ENCODE measurements around the gene HPSE2.

The HPSE2 gene

GRCh38 chr10:98899018-98899417 lies 336.6 kb downstream of the HPSE2 start:
- Mint-ChIP-seq H3K27ac (no peak overlapping the region), H3K9me3 (no peaks in the 10 kb centered on the region), H3K36me3 (ENCODE audit: low read depth) (no peaks in the 10 kb centered on the region), H3K4me1 (ENCODE audit: low read depth) (no peaks in the 10 kb centered on the region), H3K27me3 (ENCODE audit: low read depth) (no peaks in the 10 kb centered on the region), H3K4me3 (no peak overlapping the region)

- Mint-ChIP-seq H3K36me3 (ENCODE audit: low read depth) (no peaks in the 10 kb centered on the region), H3K4me3 (no peak overlapping the region), H3K27me3 (ENCODE audit: low read depth) (no peaks in the 10 kb centered on the region)
Measured at GRCh38 chr10:98892523-98892922, 343.1 kb downstream of the HPSE2 start.

GRCh38 chr10:98886686-98887085 lies 349.0 kb downstream of the HPSE2 start:
- no peaks in the 10 kb centered on the region for H3K27me3 Mint-ChIP-seq (ENCODE audit: low read depth)
- H3K4me1 Mint-ChIP-seq (ENCODE audit: low read depth) = no peaks in the 10 kb centered on the region
- no peak overlapping the region for H3K27ac Mint-ChIP-seq
- H3K9me3 Mint-ChIP-seq = no peaks in the 10 kb centered on the region
- no peak overlapping the region for H3K4me3 Mint-ChIP-seq
- no peaks in the 10 kb centered on the region for H3K36me3 Mint-ChIP-seq (ENCODE audit: low read depth)

More at GRCh38 chr10:98892523-98892922, 343.1 kb downstream of the HPSE2 start:
- Mint-ChIP-seq H3K4me1 (ENCODE audit: low read depth) (no peaks in the 10 kb centered on the region), H3K27ac (no peak overlapping the region), H3K9me3 (no peaks in the 10 kb centered on the region)

- H3K27me3 Mint-ChIP-seq (ENCODE audit: low read depth) = no peaks in the 10 kb centered on the region
- no peaks in the 10 kb centered on the region for H3K9me3 Mint-ChIP-seq
- H3K36me3 Mint-ChIP-seq (ENCODE audit: low read depth) = no peaks in the 10 kb centered on the region
- no peak overlapping the region for H3K27ac Mint-ChIP-seq
- no peaks in the 10 kb centered on the region for H3K4me1 Mint-ChIP-seq (ENCODE audit: low read depth)
- H3K4me3 Mint-ChIP-seq = no peak overlapping the region
Measured at GRCh38 chr10:98885378-98885777, 350.3 kb downstream of the HPSE2 start.

- H3K4me1 Mint-ChIP-seq (ENCODE audit: low read depth) = no peaks in the 10 kb centered on the region
- no peaks in the 10 kb centered on the region for H3K36me3 Mint-ChIP-seq (ENCODE audit: low read depth)
- no peaks in the 10 kb centered on the region for H3K9me3 Mint-ChIP-seq
- H3K27me3 Mint-ChIP-seq (ENCODE audit: low read depth) = no peaks in the 10 kb centered on the region
- no peak overlapping the region for H3K27ac Mint-ChIP-seq
- no peak overlapping the region for H3K4me3 Mint-ChIP-seq
Measured at GRCh38 chr10:98881789-98882188, 353.9 kb downstream of the HPSE2 start.

GRCh38 chr10:98880971-98881370 lies 354.7 kb downstream of the HPSE2 start:
- Mint-ChIP-seq H3K27me3 (ENCODE audit: low read depth) (no peaks in the 10 kb centered on the region), H3K4me3 (no peak overlapping the region), H3K9me3 (no peaks in the 10 kb centered on the region), H3K4me1 (ENCODE audit: low read depth) (no peaks in the 10 kb centered on the region), H3K36me3 (ENCODE audit: low read depth) (no peaks in the 10 kb centered on the region), H3K27ac (no peak overlapping the region)

GRCh38 chr10:98878921-98879320 lies 356.7 kb downstream of the HPSE2 start:
- Mint-ChIP-seq H3K4me1 (ENCODE audit: low read depth) (no peaks in the 10 kb centered on the region), H3K27ac (no peak overlapping the region), H3K9me3 (no peaks in the 10 kb centered on the region), H3K4me3 (no peak overlapping the region), H3K27me3 (ENCODE audit: low read depth) (no peaks in the 10 kb centered on the region), H3K36me3 (ENCODE audit: low read depth) (no peaks in the 10 kb centered on the region)

- Mint-ChIP-seq H3K4me1 (ENCODE audit: low read depth) (no peaks in the 10 kb centered on the region), H3K36me3 (ENCODE audit: low read depth) (no peaks in the 10 kb centered on the region), H3K27me3 (ENCODE audit: low read depth) (no peaks in the 10 kb centered on the region), H3K9me3 (no peaks in the 10 kb centered on the region), H3K27ac (no peak overlapping the region), H3K4me3 (no peak overlapping the region)
Measured at GRCh38 chr10:98878418-98878817, 357.2 kb downstream of the HPSE2 start.

GRCh38 chr10:98861962-98862361 lies 373.7 kb downstream of the HPSE2 start:
- H3K4me3 Mint-ChIP-seq = no peak overlapping the region
- H3K27ac Mint-ChIP-seq = no peak overlapping the region
- H3K9me3 Mint-ChIP-seq = no peaks in the 10 kb centered on the region
- H3K27me3 Mint-ChIP-seq (ENCODE audit: low read depth) = no peaks in the 10 kb centered on the region
- H3K4me1 Mint-ChIP-seq (ENCODE audit: low read depth) = no peaks in the 10 kb centered on the region
- no peaks in the 10 kb centered on the region for H3K36me3 Mint-ChIP-seq (ENCODE audit: low read depth)

GRCh38 chr10:98858525-98858924 lies 377.1 kb downstream of the HPSE2 start:
- Mint-ChIP-seq H3K9me3 (no peaks in the 10 kb centered on the region), H3K36me3 (ENCODE audit: low read depth) (no peaks in the 10 kb centered on the region), H3K4me1 (ENCODE audit: low read depth) (no peaks in the 10 kb centered on the region), H3K4me3 (no peak overlapping the region), H3K27me3 (ENCODE audit: low read depth) (no peaks in the 10 kb centered on the region), H3K27ac (no peak overlapping the region)

GRCh38 chr10:98855403-98856189 lies 380.1 kb downstream of the HPSE2 start:
- H3K27ac Mint-ChIP-seq = no peak overlapping the region
- H3K27me3 Mint-ChIP-seq (ENCODE audit: low read depth) = no peaks in the 10 kb centered on the region
- H3K36me3 Mint-ChIP-seq (ENCODE audit: low read depth) = no peaks in the 10 kb centered on the region
- H3K9me3 Mint-ChIP-seq = no peaks in the 10 kb centered on the region
- no peaks in the 10 kb centered on the region for H3K4me1 Mint-ChIP-seq (ENCODE audit: low read depth)
- no peak overlapping the region for H3K4me3 Mint-ChIP-seq

GRCh38 chr10:98852686-98853085 lies 383.0 kb downstream of the HPSE2 start:
- Mint-ChIP-seq H3K4me3 (no peak overlapping the region), H3K4me1 (ENCODE audit: low read depth) (no peaks in the 10 kb centered on the region), H3K36me3 (ENCODE audit: low read depth) (no peaks in the 10 kb centered on the region), H3K27me3 (ENCODE audit: low read depth) (no peaks in the 10 kb centered on the region), H3K9me3 (no peaks in the 10 kb centered on the region), H3K27ac (no peak overlapping the region)

- Mint-ChIP-seq H3K36me3 (ENCODE audit: low read depth) (no peaks in the 10 kb centered on the region), H3K27me3 (ENCODE audit: low read depth) (no peaks in the 10 kb centered on the region), H3K4me1 (ENCODE audit: low read depth) (no peaks in the 10 kb centered on the region), H3K4me3 (no peak overlapping the region), H3K27ac (no peak overlapping the region), H3K9me3 (no peaks in the 10 kb centered on the region)
Measured at GRCh38 chr10:98848361-98848760, 387.3 kb downstream of the HPSE2 start.

GRCh38 chr10:98846787-98847186 lies 388.9 kb downstream of the HPSE2 start:
- Mint-ChIP-seq H3K9me3 (no peaks in the 10 kb centered on the region), H3K27me3 (ENCODE audit: low read depth) (no peaks in the 10 kb centered on the region), H3K4me3 (no peak overlapping the region), H3K4me1 (ENCODE audit: low read depth) (no peaks in the 10 kb centered on the region), H3K36me3 (ENCODE audit: low read depth) (no peaks in the 10 kb centered on the region), H3K27ac (no peak overlapping the region)

- Mint-ChIP-seq H3K4me1 (ENCODE audit: low read depth) (no peaks in the 10 kb centered on the region), H3K36me3 (ENCODE audit: low read depth) (no peaks in the 10 kb centered on the region), H3K9me3 (no peaks in the 10 kb centered on the region), H3K27me3 (ENCODE audit: low read depth) (no peaks in the 10 kb centered on the region), H3K27ac (no peak overlapping the region), H3K4me3 (no peak overlapping the region)
Measured at GRCh38 chr10:98833542-98833941, 402.1 kb downstream of the HPSE2 start.

- Mint-ChIP-seq H3K27me3 (ENCODE audit: low read depth) (no peaks in the 10 kb centered on the region), H3K4me1 (ENCODE audit: low read depth) (no peaks in the 10 kb centered on the region), H3K4me3 (no peak overlapping the region), H3K9me3 (no peaks in the 10 kb centered on the region), H3K27ac (no peak overlapping the region), H3K36me3 (ENCODE audit: low read depth) (no peaks in the 10 kb centered on the region)
Measured at GRCh38 chr10:98832738-98833137, 402.9 kb downstream of the HPSE2 start.

All from T-helper 1 cell treated with Interleukin-12 subunit alpha and Interleukin-12 subunit beta and Interleukin-4 antibody, amounts not matched to agents 30 μg/mL and 1 μg/mL, for 36 hours (primary cell).